Cardiac fibroblast (primary cell): Measurements from ENCODE around the gene MYOCOS.

Experiments
- DNase-seq, 2 donors: peaks; one replicate each; pipeline versions ENCODE4 v3.0.0 to v3.0.0-alpha.2; 2010; ENCODE audit warnings: low read depth in 2 of 2
- H3K4me3 ChIP-seq, 2 donors: replicated peaks in 1 of 2; 1 replicate in 1 of 2; 2 replicates in 1 of 2; pipeline ENCODE4 v1.5.1; 2011; ENCODE audit warnings: low read depth in 2 of 2, low read length in 2 of 2, mild to moderate bottlenecking in 2 of 2, moderate library complexity in 1 of 2
- TF ChIP-seq, protein P1 (sequence below): IDR thresholded peaks from one replicate; pipeline ENCODE4 v1.5.1; 2011; ENCODE audit warnings: low read depth, mild to moderate bottlenecking, low read length, inconsistent platforms

Gene MYOCOS

DNA sequence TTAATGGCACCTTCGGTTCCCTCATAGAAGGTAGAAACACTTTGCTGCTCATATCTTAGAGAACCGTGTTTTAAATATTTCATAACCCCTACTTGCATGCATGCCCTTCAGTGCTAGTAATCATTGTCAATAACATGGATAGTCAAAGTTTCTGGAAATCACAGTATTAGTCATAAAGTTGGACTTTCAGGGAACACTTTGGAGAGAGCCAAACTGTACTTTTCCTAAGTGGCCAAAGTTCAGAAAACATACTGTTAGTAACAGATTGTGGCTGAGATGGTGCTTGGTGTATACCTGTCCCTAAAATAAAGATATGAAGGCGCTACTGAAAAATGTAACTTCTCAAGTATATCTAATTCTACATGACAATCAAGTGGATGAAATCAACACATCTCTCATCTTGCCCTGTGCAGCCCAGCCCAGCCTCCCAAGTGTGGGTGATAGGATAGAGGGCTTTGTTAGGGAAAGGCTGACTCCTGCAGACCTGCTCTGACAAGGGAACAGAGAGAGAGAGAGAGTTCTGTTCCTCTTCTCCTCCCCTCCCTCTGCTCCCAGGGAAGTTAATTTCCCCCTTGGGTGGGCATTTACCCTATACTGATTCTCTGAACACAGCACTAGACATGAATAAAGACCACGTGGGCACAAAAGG, 16.0 kb downstream of the MYOCOS start:
- no peak for DNase-seq
- no peak overlapping the region for H3K4me3 ChIP-seq
- TF ChIP-seq, protein P1, sequence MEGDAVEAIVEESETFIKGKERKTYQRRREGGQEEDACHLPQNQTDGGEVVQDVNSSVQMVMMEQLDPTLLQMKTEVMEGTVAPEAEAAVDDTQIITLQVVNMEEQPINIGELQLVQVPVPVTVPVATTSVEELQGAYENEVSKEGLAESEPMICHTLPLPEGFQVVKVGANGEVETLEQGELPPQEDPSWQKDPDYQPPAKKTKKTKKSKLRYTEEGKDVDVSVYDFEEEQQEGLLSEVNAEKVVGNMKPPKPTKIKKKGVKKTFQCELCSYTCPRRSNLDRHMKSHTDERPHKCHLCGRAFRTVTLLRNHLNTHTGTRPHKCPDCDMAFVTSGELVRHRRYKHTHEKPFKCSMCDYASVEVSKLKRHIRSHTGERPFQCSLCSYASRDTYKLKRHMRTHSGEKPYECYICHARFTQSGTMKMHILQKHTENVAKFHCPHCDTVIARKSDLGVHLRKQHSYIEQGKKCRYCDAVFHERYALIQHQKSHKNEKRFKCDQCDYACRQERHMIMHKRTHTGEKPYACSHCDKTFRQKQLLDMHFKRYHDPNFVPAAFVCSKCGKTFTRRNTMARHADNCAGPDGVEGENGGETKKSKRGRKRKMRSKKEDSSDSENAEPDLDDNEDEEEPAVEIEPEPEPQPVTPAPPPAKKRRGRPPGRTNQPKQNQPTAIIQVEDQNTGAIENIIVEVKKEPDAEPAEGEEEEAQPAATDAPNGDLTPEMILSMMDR: no peak

DNA sequence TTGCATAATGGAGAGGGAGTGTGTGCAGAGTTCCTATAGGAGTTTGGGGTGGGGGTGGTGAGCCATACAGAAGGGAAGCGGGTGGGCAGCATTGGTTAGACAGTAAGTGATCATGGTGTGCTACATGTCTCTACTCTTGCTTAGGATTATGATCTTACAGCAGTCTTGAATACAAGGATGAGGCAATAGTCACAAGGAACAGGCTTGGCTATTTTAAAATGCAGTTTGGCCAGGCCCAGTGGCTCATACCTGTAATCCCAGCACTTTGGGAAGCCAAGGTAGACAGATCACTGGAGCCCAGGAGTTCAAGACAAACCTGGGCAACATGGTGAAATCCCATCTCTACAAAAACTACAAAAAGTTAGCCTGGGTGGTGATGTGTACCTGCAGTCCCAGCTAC, 18.2 kb downstream of the MYOCOS start:
- TF ChIP-seq, protein P1: no peak
- DNase-seq: no peak
- no peak overlapping the region for H3K4me3 ChIP-seq

DNA sequence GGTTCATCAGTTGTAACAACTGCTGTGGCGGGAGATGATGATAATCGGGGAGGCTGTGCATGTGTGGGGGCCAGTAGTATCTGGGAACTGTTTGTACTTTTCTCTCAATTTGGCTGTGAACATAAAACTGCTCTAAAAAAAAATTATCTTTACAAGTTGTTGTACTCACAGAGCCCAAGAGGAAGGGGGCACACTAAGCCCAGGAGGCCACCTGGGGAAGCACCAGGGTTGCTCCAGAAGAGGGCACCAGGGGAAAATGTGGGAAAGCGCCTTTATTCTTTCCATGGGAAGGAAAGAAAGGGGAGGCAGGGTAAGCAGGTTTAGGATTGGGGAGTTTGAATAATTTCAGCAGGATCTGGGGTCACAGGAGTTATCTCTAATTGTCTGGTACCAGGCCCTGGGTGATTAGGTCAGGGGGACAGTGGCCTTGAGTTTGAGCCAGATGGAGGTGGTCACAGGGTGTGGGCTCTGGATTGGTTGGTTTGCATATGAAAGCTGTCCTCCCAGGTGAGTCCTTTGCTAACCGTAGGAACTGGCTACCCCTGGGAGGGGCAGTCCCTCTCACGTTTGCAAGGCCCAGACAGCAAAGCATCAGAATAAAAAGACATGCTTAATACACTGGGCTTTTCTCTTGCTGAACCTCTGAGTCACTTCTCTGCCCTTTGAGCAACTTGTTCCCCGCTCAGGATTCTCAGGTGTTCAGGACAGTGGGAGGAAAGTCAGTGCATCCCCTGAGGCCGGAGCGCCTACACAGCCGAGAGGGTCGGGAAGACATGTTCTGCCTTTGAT, 19.2 kb downstream of the MYOCOS start:
- TF ChIP-seq, protein P1: no peak
- H3K4me3 ChIP-seq: no peak overlapping the region
- DNase-seq: no peak

DNA sequence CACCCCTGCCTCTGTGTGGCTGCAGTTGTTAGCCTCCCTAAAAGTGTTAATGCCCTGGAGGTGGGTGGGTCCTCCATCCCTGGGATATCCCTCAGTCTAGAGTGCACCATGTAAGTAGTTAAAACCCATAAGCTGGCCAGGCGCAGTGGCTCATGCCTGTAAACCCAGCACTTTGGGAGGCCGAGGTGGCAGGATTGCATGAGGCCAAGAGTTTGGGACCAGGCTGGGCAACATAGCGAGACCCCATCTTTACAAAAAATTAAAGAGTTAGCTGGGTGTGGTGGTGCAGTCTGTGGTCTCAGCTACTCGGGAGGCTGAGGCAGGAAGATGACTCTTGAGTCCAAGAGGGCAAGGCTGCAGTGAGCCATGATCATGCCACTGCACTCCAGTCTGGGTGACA, 20.2 kb downstream of the MYOCOS start:
- DNase-seq: no peak
- TF ChIP-seq, protein P1: no peak
- no peak overlapping the region for H3K4me3 ChIP-seq

DNA sequence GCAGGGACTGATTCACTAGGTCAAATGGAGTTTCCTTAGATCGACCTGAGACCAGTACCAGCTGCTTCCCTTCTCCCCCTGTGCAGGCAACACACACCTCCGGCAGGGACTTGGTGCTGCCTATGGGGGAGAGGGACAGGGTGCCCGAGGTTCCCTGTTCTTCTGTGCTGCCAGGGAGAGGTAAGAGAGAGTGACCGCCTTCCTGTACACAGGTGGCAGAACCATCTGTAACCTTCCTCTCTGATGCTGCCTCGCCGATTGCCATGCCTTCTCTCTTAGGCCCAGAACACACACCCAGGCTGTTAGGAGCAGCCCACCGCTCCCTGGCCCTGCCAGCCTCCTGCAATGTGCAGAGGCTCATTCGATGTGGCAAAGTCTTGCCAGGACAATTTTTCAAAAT, 21.1 kb downstream of the MYOCOS start:
- no peak overlapping the region for H3K4me3 ChIP-seq
- DNase-seq: no peak
- TF ChIP-seq, protein P1: no peak

DNA sequence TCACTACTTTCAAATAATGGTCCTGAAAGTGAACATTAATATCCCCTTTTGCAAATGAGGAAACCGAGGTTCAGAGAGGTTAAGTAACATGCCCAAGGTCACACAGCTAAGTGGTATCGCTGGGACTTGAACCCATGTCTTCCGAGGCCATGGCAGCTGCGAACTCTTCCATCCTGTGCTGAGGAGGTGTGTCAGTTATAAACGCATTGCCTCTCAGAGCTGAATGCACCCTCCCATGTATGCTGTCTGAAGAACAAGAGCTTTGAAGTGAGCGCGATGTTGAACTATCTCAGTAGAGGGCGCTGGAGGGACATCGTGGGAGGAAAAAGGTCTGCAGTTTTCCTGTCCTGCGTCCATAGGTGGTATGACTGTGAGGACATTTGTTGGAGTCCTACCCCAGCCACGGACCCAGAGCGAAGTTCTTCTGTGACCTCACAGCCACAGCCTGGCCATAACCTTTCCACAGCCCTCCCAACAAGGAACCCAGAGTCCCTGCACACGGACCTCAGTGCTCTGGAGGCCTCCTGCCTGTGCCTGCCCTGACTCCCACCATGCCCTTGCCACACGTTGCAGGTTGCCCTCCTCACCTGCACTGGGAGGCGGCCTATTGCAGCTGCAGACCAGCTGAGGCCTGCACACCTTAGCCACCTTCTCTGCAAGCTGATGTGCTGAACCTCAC, 22.9 kb downstream of the MYOCOS start:
- TF ChIP-seq, protein P1: peak; percentile 93
- no peak overlapping the region for H3K4me3 ChIP-seq
- peak; percentile 92 to 93 for DNase-seq
